ENCODE results near the gene CDH11.

The CDH11 gene

GRCh38 chr16:65118871-65119270 lies 3.0 kb downstream of the CDH11 start:
- H3K36me3 ChIP-seq (replicated peaks; ENCODE audit: insufficient read depth, low read length): no peaks in the 10 kb centered on the region
- H4K20me1 ChIP-seq (ENCODE audit: insufficient read depth, low read length): no peaks in the 10 kb centered on the region
- no peak overlapping the region for H3K4me2 ChIP-seq (ENCODE audit: low read depth, low read length)
- no peak overlapping the region for H3K9ac ChIP-seq (ENCODE audit: low read length)
- H3F3A ChIP-seq (ENCODE audit: insufficient read depth, low read length): no peaks in the 10 kb centered on the region
- TF ChIP-seq EZH2 (optimal IDR thresholded peaks at IDR 0.05; ENCODE audit: low read depth, low read length) (no peak), EZH2phosphoT487 (IDR thresholded peaks at IDR 0.05; ENCODE audit: low read length) (no peak), CTCF (IDR thresholded peaks at IDR 0.05; ENCODE audit: low read length) (no peak)
- no peak overlapping the region for H3K4me3 ChIP-seq (ENCODE audit: low read length)
- no peaks in the 10 kb centered on the region for H3K9me2 ChIP-seq (replicated peaks; ENCODE audit: insufficient read depth, low read length)
- H3K9me3 ChIP-seq (replicated peaks; ENCODE audit: insufficient read depth, low read length): no peaks in the 10 kb centered on the region
- DNase-seq: no peak
- H3K79me2 ChIP-seq (ENCODE audit: low read length): no peaks in the 10 kb centered on the region
- H3K4me1 ChIP-seq (ENCODE audit: low read length): no peaks in the 10 kb centered on the region
- H3K27ac ChIP-seq (ENCODE audit: low read length): no peak overlapping the region
- no peak overlapping the region for H2AFZ ChIP-seq (ENCODE audit: low read length)
- no peaks in the 10 kb centered on the region for H3K27me3 ChIP-seq (replicated peaks; ENCODE audit: insufficient read depth, low read length)

GRCh38 chr16:65117811-65118448 lies 3.9 kb downstream of the CDH11 start:
- Histone ChIP-seq H3K27ac (ENCODE audit: low read length) (no peak overlapping the region), H3K27me3 (replicated peaks; ENCODE audit: insufficient read depth, low read length) (no peaks in the 10 kb centered on the region), H3K4me3 (ENCODE audit: low read length) (no peak overlapping the region), H2AFZ (ENCODE audit: low read length) (peak overlapping the region; percentile 40; the same call in 1 of the 2 replicates), H3K9ac (ENCODE audit: low read length) (no peak overlapping the region), H4K20me1 (ENCODE audit: insufficient read depth, low read length) (no peaks in the 10 kb centered on the region), H3K79me2 (ENCODE audit: low read length) (no peaks in the 10 kb centered on the region), H3K4me2 (ENCODE audit: low read depth, low read length) (no peak overlapping the region), H3K36me3 (replicated peaks; ENCODE audit: insufficient read depth, low read length) (no peaks in the 10 kb centered on the region), H3F3A (ENCODE audit: insufficient read depth, low read length) (no peaks in the 10 kb centered on the region), H3K9me3 (replicated peaks; ENCODE audit: insufficient read depth, low read length) (no peaks in the 10 kb centered on the region), H3K4me1 (ENCODE audit: low read length) (no peaks in the 10 kb centered on the region), H3K9me2 (replicated peaks; ENCODE audit: insufficient read depth, low read length) (no peaks in the 10 kb centered on the region)
- TF ChIP-seq EZH2 (optimal IDR thresholded peaks at IDR 0.05; ENCODE audit: low read depth, low read length) (no peak), CTCF (IDR thresholded peaks at IDR 0.05; ENCODE audit: low read length) (peak; percentile 89), EZH2phosphoT487 (IDR thresholded peaks at IDR 0.05; ENCODE audit: low read length) (no peak)
- DNase-seq: peak; percentile 70

GRCh38 chr16:65116818-65117430 lies 4.9 kb downstream of the CDH11 start:
- Histone ChIP-seq H3K4me3 (ENCODE audit: low read length) (no peak overlapping the region), H3F3A (ENCODE audit: insufficient read depth, low read length) (no peaks in the 10 kb centered on the region), H4K20me1 (ENCODE audit: insufficient read depth, low read length) (no peaks in the 10 kb centered on the region), H3K27me3 (replicated peaks; ENCODE audit: insufficient read depth, low read length) (no peaks in the 10 kb centered on the region), H3K36me3 (replicated peaks; ENCODE audit: insufficient read depth, low read length) (no peaks in the 10 kb centered on the region), H3K9ac (ENCODE audit: low read length) (no peak overlapping the region), H3K4me2 (ENCODE audit: low read depth, low read length) (no peak overlapping the region), H3K27ac (ENCODE audit: low read length) (no peak overlapping the region), H3K4me1 (ENCODE audit: low read length) (no peaks in the 10 kb centered on the region), H3K79me2 (ENCODE audit: low read length) (no peaks in the 10 kb centered on the region), H3K9me3 (replicated peaks; ENCODE audit: insufficient read depth, low read length) (no peaks in the 10 kb centered on the region), H2AFZ (ENCODE audit: low read length) (no peak overlapping the region), H3K9me2 (replicated peaks; ENCODE audit: insufficient read depth, low read length) (no peaks in the 10 kb centered on the region)
- TF ChIP-seq EZH2 (optimal IDR thresholded peaks at IDR 0.05; ENCODE audit: low read depth, low read length) (no peak), CTCF (IDR thresholded peaks at IDR 0.05; ENCODE audit: low read length) (no peak), EZH2phosphoT487 (IDR thresholded peaks at IDR 0.05; ENCODE audit: low read length) (no peak)
- no peak for DNase-seq
